SU-DHL-6 (cell line): ENCODE results near the gene UGT1A6.

Experiments
- EZH2phosphoT487 ChIP-seq: fragments of 200-600 bp; sonication (generic), shearing (Covaris generic); conservative IDR thresholded peaks from 2 replicates; pipeline ENCODE4 v1.6.1; 2018; ENCODE audit warnings: mild to moderate bottlenecking, antibody characterized with exemption, low read length, moderate library complexity, mixed read lengths
- TF ChIP-seq, protein P1 (sequence below): fragments of 200-600 bp; sonication (generic); IDR thresholded peaks from one replicate; pipeline ENCODE4 v1.5.1; 2017; ENCODE audit warnings: antibody characterized with exemption, mild to moderate bottlenecking, low read length, moderate library complexity; ENCODE audit not compliant: insufficient read depth, poor library complexity, severe bottlenecking

DNA sequence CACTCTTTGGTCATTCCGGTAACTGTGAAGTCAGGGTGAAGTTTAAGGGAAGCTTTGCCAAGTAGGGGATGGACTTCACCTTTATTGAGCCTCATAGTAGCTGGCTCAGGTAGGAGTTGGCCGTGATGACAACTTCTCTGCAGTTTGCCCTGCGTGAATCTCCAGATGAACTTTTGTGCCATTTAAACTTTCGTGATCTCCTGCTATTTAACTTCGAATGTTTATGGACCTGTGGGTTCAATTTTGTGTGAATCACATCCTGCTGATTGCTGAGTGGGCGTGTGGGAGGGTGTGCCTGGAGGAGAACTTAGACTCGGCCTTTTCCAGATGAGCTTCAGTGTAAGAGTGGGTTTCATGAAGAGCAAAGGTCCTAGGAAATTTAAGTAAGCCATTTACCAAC lies 71.6 kb downstream of the UGT1A6 start:
- no peak for TF ChIP-seq EZH2phosphoT487
- TF ChIP-seq, protein P1, sequence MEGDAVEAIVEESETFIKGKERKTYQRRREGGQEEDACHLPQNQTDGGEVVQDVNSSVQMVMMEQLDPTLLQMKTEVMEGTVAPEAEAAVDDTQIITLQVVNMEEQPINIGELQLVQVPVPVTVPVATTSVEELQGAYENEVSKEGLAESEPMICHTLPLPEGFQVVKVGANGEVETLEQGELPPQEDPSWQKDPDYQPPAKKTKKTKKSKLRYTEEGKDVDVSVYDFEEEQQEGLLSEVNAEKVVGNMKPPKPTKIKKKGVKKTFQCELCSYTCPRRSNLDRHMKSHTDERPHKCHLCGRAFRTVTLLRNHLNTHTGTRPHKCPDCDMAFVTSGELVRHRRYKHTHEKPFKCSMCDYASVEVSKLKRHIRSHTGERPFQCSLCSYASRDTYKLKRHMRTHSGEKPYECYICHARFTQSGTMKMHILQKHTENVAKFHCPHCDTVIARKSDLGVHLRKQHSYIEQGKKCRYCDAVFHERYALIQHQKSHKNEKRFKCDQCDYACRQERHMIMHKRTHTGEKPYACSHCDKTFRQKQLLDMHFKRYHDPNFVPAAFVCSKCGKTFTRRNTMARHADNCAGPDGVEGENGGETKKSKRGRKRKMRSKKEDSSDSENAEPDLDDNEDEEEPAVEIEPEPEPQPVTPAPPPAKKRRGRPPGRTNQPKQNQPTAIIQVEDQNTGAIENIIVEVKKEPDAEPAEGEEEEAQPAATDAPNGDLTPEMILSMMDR = no peak
